ENCODE data around the gene MYL3. TPM values are rescaled to one million over a fixed set of nuclear protein-coding genes. Genes with fewer than 3 reads are reported as not detected.

MYL3 gene
- total RNA-seq, 6 donors from 2014 or later: 1.2 to 6.3 (median 2.6) TPM

GRCh38 chr3:46885612-46886011, 22.4 kb upstream of the MYL3 start:
- H3K36me3 ChIP-seq: no peaks in the 10 kb centered on the region
- 81 to 92% methylated on average over 3 of the region's 3 CpGs for WGBS, 2 donors
- no peak for DNase-seq
- H3K4me3 ChIP-seq: no peak overlapping the region
- ATAC-seq (ENCODE audit: low FRiP score in 2 of 2): no peak
- H3K4me1 ChIP-seq: peaks cover 20 to 36% (median 26%) of the 10 kb centered on the region in 4 donors
- peaks cover 0 to 37% (median 20%) of the 10 kb centered on the region in 4 donors for H3K27me3 ChIP-seq
- no peaks in the 10 kb centered on the region for H3K9me3 ChIP-seq
- TF ChIP-seq POLR2AphosphoS5 (IDR thresholded peaks at IDR 0.05): no peak
- TF ChIP-seq EP300 (IDR thresholded peaks at IDR 0.05): no peak
- no peak for TF ChIP-seq POLR2A (IDR thresholded peaks at IDR 0.05)
- TF ChIP-seq, protein P1, sequence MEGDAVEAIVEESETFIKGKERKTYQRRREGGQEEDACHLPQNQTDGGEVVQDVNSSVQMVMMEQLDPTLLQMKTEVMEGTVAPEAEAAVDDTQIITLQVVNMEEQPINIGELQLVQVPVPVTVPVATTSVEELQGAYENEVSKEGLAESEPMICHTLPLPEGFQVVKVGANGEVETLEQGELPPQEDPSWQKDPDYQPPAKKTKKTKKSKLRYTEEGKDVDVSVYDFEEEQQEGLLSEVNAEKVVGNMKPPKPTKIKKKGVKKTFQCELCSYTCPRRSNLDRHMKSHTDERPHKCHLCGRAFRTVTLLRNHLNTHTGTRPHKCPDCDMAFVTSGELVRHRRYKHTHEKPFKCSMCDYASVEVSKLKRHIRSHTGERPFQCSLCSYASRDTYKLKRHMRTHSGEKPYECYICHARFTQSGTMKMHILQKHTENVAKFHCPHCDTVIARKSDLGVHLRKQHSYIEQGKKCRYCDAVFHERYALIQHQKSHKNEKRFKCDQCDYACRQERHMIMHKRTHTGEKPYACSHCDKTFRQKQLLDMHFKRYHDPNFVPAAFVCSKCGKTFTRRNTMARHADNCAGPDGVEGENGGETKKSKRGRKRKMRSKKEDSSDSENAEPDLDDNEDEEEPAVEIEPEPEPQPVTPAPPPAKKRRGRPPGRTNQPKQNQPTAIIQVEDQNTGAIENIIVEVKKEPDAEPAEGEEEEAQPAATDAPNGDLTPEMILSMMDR (IDR thresholded peaks at IDR 0.05): no peak
- H3K27ac ChIP-seq: no peak overlapping the region

DNA sequence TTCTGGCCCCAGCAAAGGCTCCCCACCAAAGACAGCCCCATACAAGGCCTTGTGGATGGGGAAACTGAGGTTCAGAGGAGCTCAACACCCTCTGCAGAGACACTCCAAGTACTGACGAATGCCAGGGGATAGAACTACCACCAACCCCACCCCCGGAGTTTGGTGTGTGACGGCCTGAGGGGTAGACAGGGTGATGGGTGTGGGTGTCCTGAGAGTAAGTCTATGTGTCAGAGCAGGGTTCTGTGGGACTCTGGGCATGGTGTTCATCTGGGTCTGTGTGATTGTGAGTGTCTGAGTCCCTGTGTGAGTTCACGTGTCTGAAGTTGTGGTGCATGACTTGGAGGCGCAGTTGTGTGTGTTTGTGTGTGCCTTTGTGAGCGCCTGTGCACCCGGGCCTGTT, 21.7 kb upstream of the MYL3 start:
- H3K27me3 ChIP-seq: peaks cover 0 to 37% (median 20%) of the 10 kb centered on the region in 4 donors
- no peaks in the 10 kb centered on the region for H3K9me3 ChIP-seq
- no peak for ATAC-seq (ENCODE audit: low FRiP score in 2 of 2)
- TF ChIP-seq POLR2A (IDR thresholded peaks at IDR 0.05): no peak
- TF ChIP-seq, protein P1 (IDR thresholded peaks at IDR 0.05): no peak
- peaks cover 20 to 33% (median 26%) of the 10 kb centered on the region in 4 donors for H3K4me1 ChIP-seq
- WGBS, 2 donors: 86 to 93% methylated on average over 7 of the region's 7 CpGs
- no peaks in the 10 kb centered on the region for H3K36me3 ChIP-seq
- H3K4me3 ChIP-seq: peak overlapping the region in 2 of 4 donors; percentile 63 to 64
- no peak overlapping the region for H3K27ac ChIP-seq
- DNase-seq: no peak

- no peaks in the 10 kb centered on the region for H3K9me3 ChIP-seq
- H3K27ac ChIP-seq: no peak overlapping the region
- DNase-seq (peak in 1 of 2 donors; percentile 30), ATAC-seq (ENCODE audit: low FRiP score in 2 of 2) (no peak)
- H3K4me3 ChIP-seq: peak overlapping the region in 2 of 4 donors; percentile 63 to 64
- 73 to 77% methylated on average over 5 of the region's 5 CpGs for WGBS, 2 donors
- no peaks in the 10 kb centered on the region for H3K36me3 ChIP-seq
- H3K27me3 ChIP-seq: peaks cover 0 to 37% (median 20%) of the 10 kb centered on the region in 4 donors
- TF ChIP-seq EP300 (IDR thresholded peaks at IDR 0.05) (no peak), POLR2A (IDR thresholded peaks at IDR 0.05) (no peak), POLR2AphosphoS5 (IDR thresholded peaks at IDR 0.05) (no peak)
- TF ChIP-seq, protein P1 (IDR thresholded peaks at IDR 0.05): no peak
- H3K4me1 ChIP-seq: peaks cover 20 to 31% (median 26%) of the 10 kb centered on the region in 4 donors
Observed at GRCh38 chr3:46884427-46884826, 21.2 kb upstream of the MYL3 start.

DNA sequence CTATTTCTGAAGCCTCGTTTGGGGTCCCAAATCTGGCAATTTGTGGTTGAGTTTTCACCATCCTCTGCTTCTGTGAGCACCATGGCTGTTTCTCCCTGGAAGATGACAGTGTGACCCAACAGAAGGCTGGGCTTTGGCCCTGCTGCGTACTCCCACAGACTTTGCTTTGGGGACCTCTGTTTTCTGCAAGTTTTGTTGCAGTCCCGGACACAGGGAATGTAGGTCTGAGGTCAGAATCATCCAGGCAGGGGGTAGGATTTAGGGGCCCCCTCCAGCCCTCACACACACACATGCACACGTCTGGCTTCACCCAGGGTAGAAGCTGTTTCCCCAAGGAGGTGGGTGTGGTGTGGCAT, 20.6 kb upstream of the MYL3 start:
- H3K36me3 ChIP-seq: no peaks in the 10 kb centered on the region
- peak overlapping the region in 3 of 4 donors; percentile 45 to 64 (median 63) for H3K4me3 ChIP-seq
- H3K9me3 ChIP-seq: no peaks in the 10 kb centered on the region
- peaks cover 0 to 37% (median 20%) of the 10 kb centered on the region in 4 donors for H3K27me3 ChIP-seq
- DNase-seq (no peak), ATAC-seq (ENCODE audit: low FRiP score in 2 of 2) (no peak)
- peak overlapping the region in 3 of 4 donors; percentile 1 to 87 (median 81) for H3K27ac ChIP-seq
- peaks cover 20 to 30% (median 27%) of the 10 kb centered on the region in 4 donors for H3K4me1 ChIP-seq
- TF ChIP-seq, protein P1 (IDR thresholded peaks at IDR 0.05): no peak
- no peak for TF ChIP-seq POLR2AphosphoS5 (IDR thresholded peaks at IDR 0.05)
- no peak for TF ChIP-seq POLR2A (IDR thresholded peaks at IDR 0.05)
- TF ChIP-seq EP300 (IDR thresholded peaks at IDR 0.05): no peak
- WGBS, 2 donors: 0 to 66% methylated on average over 1 to 4 of the region's 4 CpGs
